Brain microvascular endothelial cell (primary cell): ENCODE measurements around the gene PSMG3.

Experiments used
- DNase-seq: peaks from one replicate; pipeline ENCODE4 v3.0.0-alpha.2; 2020
- H3K27ac ChIP-seq: fragments of 250-450 bp; sonication (Bioruptor Pico); 2 replicates; pipeline ENCODE4 v1.5.1; 2020; ENCODE audit warnings: mild to moderate bottlenecking, moderate library complexity
- H3K27me3 ChIP-seq: fragments of 250-450 bp; sonication (Bioruptor Pico); replicated peaks from 2 replicates; pipeline ENCODE4 v1.5.1; 2020; ENCODE audit warnings: mild to moderate bottlenecking
- H3K36me3 ChIP-seq: fragments of 250-450 bp; sonication (Bioruptor Pico); replicated peaks from 2 replicates; pipeline ENCODE4 v1.5.1; 2020; ENCODE audit warnings: mild to moderate bottlenecking
- H3K4me3 ChIP-seq: 2 replicates; pipeline ENCODE4 v1.5.1; 2011; ENCODE audit warnings: low read depth, mild to moderate bottlenecking, control low read depth, low read length, moderate library complexity
- in situ Hi-C: cut with HindIII; loops from 2 replicates; pipeline ENCODE4 v1.10.0; 2017; ENCODE audit warnings: low sequenced_read_pairs, low pct_ligation_motif_present
- TF ChIP-seq, protein P1 (sequence below): IDR thresholded peaks from 2 replicates; pipeline ENCODE4 v1.5.1; 2011; ENCODE audit warnings: low read depth, mild to moderate bottlenecking, moderate library complexity, low read length, control low read depth, inconsistent platforms; ENCODE audit errors: missing control alignments

PSMG3 gene

DNA sequence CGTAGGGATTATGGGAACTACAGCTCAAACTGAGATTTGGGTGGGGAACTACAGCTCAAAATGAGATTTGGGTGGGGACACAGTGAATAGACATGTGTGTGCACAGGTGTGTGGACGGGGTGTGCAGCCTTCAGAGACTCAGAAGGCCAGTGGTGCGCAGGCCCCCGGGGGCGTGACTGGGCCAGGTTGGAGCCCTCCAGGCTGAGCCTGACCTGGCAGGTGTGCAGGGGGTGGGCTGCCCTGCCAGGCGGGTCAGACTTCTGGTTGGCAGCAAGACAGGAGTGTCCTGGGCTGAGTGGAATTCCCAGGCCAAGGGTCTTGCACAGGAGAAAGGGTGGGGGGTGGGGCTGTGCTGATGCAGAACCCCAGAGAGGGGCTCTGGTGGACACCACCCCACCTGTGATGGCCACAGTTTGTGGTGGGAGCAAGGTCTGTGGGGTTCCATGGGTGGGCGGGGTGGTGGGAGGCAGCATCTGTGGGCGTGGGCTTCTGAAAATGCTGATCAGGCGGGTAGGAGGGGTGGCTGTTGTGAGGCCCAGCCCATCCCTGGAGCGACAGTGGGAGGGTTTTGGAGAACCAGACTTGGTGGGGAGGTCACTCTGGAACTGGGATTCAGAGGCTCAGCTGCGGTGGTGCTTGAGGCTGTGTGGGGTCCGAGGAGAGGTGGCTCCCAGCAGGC lies 29.3 kb upstream of the PSMG3 start:
- H3K27ac ChIP-seq = no peak overlapping the region
- TF ChIP-seq, protein P1, sequence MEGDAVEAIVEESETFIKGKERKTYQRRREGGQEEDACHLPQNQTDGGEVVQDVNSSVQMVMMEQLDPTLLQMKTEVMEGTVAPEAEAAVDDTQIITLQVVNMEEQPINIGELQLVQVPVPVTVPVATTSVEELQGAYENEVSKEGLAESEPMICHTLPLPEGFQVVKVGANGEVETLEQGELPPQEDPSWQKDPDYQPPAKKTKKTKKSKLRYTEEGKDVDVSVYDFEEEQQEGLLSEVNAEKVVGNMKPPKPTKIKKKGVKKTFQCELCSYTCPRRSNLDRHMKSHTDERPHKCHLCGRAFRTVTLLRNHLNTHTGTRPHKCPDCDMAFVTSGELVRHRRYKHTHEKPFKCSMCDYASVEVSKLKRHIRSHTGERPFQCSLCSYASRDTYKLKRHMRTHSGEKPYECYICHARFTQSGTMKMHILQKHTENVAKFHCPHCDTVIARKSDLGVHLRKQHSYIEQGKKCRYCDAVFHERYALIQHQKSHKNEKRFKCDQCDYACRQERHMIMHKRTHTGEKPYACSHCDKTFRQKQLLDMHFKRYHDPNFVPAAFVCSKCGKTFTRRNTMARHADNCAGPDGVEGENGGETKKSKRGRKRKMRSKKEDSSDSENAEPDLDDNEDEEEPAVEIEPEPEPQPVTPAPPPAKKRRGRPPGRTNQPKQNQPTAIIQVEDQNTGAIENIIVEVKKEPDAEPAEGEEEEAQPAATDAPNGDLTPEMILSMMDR = no peak
- DNase-seq = no peak
- H3K27me3 ChIP-seq = no peaks in the 10 kb centered on the region
- in situ Hi-C loops = no loop called here
- no peaks in the 10 kb centered on the region for H3K36me3 ChIP-seq
- no peak overlapping the region for H3K4me3 ChIP-seq

DNA sequence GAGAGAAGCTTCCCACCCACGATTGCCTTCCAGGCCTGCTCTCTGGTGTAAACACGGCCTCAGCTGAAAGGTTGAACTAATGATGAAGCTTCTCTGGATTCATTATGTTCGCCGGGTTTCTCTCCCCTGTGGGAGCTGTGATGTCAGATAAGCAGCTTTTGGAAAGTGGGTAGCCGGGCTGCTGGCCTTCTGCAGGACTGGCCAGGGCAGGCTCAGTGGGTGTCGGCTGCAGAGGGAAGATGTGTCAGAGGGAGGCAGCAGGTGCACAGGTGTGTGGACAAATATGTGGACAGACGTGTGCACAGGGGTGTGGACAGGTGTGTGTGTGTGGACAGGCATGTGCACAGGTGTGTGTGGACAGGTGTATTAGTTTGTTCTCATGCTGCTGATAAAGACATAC lies 28.5 kb upstream of the PSMG3 start:
- Histone ChIP-seq H3K4me3 (no peak overlapping the region), H3K36me3 (no peaks in the 10 kb centered on the region), H3K27me3 (peaks cover 2% of the 10 kb centered on the region), H3K27ac (no peak overlapping the region)
- DNase-seq = no peak
- TF ChIP-seq, protein P1 = no peak
- in situ Hi-C loops = no loop called here

DNA sequence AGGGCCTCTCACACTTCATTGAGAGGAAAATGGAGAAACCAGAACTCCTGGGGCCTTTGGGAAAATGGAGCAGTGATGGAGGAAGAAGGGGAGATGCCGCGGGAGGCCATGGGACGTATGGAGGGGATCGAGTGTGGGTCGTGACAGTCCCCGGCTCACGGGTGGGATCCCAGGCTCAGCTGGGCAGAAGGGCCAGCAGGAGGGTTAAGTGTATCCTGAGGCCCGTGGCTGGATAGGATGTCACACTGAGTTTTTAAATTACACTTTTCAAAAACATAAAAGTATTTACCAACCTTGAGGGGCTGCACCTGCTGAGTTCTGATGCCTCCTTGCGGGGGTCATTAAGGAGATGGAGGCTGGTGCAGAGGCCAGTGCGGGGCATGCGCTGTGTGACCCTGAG lies 28.0 kb upstream of the PSMG3 start:
- DNase-seq = no peak
- Histone ChIP-seq H3K4me3 (no peak overlapping the region), H3K27me3 (peaks cover 2% of the 10 kb centered on the region), H3K36me3 (no peaks in the 10 kb centered on the region), H3K27ac (no peak overlapping the region)
- in situ Hi-C loops = no loop called here
- TF ChIP-seq, protein P1 = no peak

DNA sequence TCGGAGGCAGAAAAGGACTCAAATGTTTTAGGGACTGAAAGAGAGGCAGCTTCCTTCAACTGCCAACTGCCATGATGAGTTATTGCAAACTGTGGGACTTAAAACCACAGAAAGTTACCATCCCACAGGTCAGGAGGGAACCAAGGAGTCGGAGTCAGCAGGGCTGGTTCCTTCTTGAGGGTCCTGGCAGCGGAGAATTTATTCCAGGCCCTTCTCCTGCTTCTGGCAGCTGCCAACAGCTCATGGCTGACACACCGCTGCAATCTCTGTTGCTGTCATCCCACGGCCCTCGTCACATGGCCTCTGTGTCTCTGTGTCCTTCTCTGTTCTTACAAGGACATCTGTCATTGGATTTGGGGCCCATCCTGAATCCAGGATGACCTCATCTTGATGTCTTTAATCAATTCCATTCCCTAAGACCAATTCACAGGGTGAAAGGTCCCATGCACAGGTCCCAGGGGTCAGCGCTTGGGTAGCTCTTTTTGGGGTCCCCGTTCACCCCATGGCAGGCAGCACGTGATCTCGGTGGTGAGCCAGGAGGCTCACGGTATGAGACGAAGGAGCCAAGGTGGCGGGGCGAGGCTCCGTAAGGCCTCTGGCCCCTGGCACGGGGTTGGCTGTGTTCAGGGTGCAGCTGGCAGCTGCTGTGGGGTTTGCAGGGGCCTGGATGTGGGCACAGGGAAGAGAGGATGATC lies 27.4 kb upstream of the PSMG3 start:
- H3K36me3 ChIP-seq = no peaks in the 10 kb centered on the region
- H3K27ac ChIP-seq = no peak overlapping the region
- TF ChIP-seq, protein P1 = no peak
- in situ Hi-C loops = no loop called here
- peaks cover 5% of the 10 kb centered on the region for H3K27me3 ChIP-seq
- DNase-seq = no peak
- H3K4me3 ChIP-seq = no peak overlapping the region

DNA sequence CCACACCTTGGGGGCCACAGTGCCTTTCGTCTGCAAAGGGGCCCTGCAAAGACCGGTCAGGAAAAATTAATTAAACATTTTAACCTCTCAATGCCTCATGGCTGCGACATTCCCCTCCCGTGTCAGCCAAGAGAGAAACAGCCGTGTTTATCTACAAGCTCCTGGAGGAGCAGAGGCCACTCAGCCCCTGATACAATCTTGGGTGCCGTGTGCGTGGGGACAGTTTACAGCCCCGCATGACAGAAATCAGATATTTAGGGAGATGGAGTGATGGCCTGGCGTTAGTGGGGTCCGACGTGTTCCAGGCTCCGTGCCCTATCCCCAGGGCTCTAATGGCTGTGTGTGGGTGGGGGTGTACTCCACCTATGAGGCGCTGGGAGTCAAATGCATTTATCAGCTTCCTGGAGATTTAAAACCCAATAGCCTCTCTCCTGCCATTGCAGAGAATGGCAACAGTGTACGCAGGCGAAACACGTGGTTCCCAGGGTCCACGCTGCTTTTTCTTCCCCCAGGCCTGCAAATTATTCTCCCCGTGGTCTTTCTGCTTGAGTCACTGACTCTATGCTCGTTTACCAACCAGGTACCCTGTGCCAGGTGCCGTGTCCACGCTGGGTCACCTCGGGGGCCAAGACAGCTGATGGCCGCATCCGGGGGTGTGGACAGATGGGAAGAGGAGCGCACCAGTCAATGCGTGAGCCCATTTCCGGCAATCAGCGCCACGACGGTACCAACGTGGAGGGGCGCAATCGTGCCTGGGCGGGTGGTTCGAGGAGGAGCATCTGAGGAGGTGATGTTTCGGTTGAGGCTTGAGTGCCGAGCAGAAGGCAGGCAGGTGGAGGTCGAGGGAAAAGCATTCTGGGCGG lies 26.6 kb upstream of the PSMG3 start:
- Histone ChIP-seq H3K36me3 (no peaks in the 10 kb centered on the region), H3K27ac (no peak overlapping the region), H3K27me3 (peaks cover 12% of the 10 kb centered on the region), H3K4me3 (no peak overlapping the region)
- in situ Hi-C loops = no loop called here
- DNase-seq = no peak
- TF ChIP-seq, protein P1 = no peak
